NT2/D1 (cell line): ENCODE measurements around the gene PRXL2A.

Experiments used
- SUZ12 ChIP-seq: IDR thresholded peaks from 2 replicates; pipeline ENCODE4 v1.6.1; 2011; ENCODE audit not compliant: insufficient read length, insufficient read depth; ENCODE audit errors: extremely low read depth
- YY1 ChIP-seq: IDR thresholded peaks from 2 replicates; pipeline ENCODE4 v1.6.1; 2011; ENCODE audit not compliant: insufficient read length, insufficient read depth
- ZNF274 ChIP-seq: IDR thresholded peaks from 2 replicates; pipeline ENCODE4 v1.6.1; 2011; ENCODE audit warnings: mild to moderate bottlenecking, low read depth, low read length

GRCh38 chr10:80410122-80410521 is 1.8 kb downstream of the PRXL2A start:
- no peak for TF ChIP-seq ZNF274
- TF ChIP-seq YY1 = no peak
- TF ChIP-seq SUZ12 = no peak
